ENCODE results near the gene GRID1. TPM values are rescaled to one million over a fixed set of nuclear protein-coding genes. Genes with fewer than 3 reads are reported as not detected.

The GRID1 gene
- total RNA-seq, 1 experiment from 2014 or later, result 0.37 TPM

DNA sequence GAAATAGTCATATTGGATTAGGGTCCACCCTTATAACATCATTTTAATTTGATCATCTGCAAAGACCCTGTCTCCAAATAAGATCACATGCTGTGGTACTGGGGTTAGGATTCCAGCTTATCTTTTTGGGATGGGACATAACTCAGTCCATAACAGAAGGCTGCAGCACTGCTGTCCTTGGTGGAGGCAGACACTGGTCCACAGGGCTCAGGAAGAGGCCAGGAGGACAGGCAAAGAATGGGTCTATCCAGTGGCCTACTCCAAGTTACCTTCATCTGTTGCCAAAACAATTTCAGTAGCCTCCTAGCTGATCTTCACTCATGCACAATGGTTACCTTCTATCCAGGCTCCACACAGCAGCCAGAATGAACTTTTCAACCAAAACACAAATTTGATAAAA is 387.0 kb downstream of the GRID1 start (continued):
- TF ChIP-seq CDX4 (CRISPR knock-in tag; IDR thresholded peaks at IDR 0.05; ENCODE audit: borderline replicate concordance), result no peak
- no peak for TF ChIP-seq JUN (CRISPR knock-in tag; IDR thresholded peaks at IDR 0.05)
- TF ChIP-seq CREM (CRISPR knock-in tag; IDR thresholded peaks at IDR 0.05), result no peak
- TF ChIP-seq CTCF (IDR thresholded peaks at IDR 0.05), result no peak
- TF ChIP-seq, protein P1, sequence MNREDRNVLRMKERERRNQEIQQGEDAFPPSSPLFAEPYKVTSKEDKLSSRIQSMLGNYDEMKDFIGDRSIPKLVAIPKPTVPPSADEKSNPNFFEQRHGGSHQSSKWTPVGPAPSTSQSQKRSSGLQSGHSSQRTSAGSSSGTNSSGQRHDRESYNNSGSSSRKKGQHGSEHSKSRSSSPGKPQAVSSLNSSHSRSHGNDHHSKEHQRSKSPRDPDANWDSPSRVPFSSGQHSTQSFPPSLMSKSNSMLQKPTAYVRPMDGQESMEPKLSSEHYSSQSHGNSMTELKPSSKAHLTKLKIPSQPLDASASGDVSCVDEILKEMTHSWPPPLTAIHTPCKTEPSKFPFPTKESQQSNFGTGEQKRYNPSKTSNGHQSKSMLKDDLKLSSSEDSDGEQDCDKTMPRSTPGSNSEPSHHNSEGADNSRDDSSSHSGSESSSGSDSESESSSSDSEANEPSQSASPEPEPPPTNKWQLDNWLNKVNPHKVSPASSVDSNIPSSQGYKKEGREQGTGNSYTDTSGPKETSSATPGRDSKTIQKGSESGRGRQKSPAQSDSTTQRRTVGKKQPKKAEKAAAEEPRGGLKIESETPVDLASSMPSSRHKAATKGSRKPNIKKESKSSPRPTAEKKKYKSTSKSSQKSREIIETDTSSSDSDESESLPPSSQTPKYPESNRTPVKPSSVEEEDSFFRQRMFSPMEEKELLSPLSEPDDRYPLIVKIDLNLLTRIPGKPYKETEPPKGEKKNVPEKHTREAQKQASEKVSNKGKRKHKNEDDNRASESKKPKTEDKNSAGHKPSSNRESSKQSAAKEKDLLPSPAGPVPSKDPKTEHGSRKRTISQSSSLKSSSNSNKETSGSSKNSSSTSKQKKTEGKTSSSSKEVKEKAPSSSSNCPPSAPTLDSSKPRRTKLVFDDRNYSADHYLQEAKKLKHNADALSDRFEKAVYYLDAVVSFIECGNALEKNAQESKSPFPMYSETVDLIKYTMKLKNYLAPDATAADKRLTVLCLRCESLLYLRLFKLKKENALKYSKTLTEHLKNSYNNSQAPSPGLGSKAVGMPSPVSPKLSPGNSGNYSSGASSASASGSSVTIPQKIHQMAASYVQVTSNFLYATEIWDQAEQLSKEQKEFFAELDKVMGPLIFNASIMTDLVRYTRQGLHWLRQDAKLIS (CRISPR knock-in tag; IDR thresholded peaks at IDR 0.05; ENCODE audit: borderline replicate concordance), result no peak
- no peak for TF ChIP-seq USF2 (CRISPR knock-in tag; IDR thresholded peaks at IDR 0.05)
- TF ChIP-seq FOXP1 (CRISPR knock-in tag; IDR thresholded peaks at IDR 0.05; ENCODE audit: borderline replicate concordance), result no peak
- TF ChIP-seq SMAD4 (CRISPR knock-in tag; IDR thresholded peaks at IDR 0.05), result no peak

DNA sequence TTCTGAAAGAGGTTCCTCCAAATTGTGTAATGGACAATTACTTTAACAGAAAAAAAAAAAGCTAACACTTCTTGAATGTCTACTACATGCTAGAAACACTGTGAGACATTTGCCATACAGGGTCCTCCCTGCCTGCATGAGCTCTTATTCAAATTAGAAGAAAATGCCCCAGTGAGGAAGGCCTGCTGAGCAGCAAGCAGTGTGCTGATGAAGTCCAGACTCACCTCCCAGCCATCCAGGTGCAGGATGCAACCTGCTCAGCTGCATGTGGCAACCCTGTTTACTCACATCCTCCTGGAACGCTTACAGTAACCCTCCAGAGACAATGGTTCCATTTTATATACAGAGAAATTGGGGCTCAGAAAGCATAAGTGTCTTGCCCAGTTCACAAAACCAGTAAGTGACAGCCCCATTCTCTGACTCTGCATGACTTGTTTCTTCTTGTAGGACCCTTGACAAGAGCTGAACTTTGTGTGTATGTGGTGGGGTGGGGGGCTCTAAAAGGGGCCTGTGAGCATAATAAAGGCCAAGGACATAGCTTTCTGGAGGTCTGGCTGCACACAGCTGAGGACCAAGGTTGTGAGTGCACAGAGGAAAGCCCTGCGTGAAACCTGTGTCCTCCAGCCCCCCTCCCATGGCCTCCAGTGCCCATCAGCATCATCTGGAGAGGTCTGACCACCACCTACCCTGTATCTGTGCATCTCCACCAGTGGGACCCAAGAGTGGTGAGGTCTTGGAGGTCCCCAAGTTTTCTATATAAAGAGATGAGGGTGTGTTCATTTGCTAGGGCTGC is 387.8 kb downstream of the GRID1 start:
- Mint-ChIP-seq H3K4me1 (peaks cover 11% of the 10 kb centered on the region), H3K27ac (no peak overlapping the region), H3K9me3 (no peaks in the 10 kb centered on the region), H3K36me3 (no peaks in the 10 kb centered on the region), H3K27me3 (ENCODE audit: low read depth) (no peaks in the 10 kb centered on the region), H3K4me3 (no peak overlapping the region)
- POLR2A ChIA-PET, result no interaction called here
- peak; percentile 56 for ATAC-seq
- DNase-seq (ENCODE audit: low spot score), result no peak
- CTCF ChIA-PET, result no interaction called here
- no peak for TF ChIP-seq FOXJ3 (CRISPR knock-in tag; IDR thresholded peaks at IDR 0.05; ENCODE audit: borderline replicate concordance)
- no peak for TF ChIP-seq ZNF219 (CRISPR knock-in tag; IDR thresholded peaks at IDR 0.05; ENCODE audit: borderline replicate concordance)
- no peak for TF ChIP-seq HMGA2 (CRISPR knock-in tag; IDR thresholded peaks at IDR 0.05)
- no peak for TF ChIP-seq RELA (CRISPR knock-in tag; IDR thresholded peaks at IDR 0.05; ENCODE audit: borderline replicate concordance)
- TF ChIP-seq, protein P2, sequence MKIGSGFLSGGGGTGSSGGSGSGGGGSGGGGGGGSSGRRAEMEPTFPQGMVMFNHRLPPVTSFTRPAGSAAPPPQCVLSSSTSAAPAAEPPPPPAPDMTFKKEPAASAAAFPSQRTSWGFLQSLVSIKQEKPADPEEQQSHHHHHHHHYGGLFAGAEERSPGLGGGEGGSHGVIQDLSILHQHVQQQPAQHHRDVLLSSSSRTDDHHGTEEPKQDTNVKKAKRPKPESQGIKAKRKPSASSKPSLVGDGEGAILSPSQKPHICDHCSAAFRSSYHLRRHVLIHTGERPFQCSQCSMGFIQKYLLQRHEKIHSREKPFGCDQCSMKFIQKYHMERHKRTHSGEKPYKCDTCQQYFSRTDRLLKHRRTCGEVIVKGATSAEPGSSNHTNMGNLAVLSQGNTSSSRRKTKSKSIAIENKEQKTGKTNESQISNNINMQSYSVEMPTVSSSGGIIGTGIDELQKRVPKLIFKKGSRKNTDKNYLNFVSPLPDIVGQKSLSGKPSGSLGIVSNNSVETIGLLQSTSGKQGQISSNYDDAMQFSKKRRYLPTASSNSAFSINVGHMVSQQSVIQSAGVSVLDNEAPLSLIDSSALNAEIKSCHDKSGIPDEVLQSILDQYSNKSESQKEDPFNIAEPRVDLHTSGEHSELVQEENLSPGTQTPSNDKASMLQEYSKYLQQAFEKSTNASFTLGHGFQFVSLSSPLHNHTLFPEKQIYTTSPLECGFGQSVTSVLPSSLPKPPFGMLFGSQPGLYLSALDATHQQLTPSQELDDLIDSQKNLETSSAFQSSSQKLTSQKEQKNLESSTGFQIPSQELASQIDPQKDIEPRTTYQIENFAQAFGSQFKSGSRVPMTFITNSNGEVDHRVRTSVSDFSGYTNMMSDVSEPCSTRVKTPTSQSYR (CRISPR knock-in tag; IDR thresholded peaks at IDR 0.05), result no peak
- TF ChIP-seq, protein P3, sequence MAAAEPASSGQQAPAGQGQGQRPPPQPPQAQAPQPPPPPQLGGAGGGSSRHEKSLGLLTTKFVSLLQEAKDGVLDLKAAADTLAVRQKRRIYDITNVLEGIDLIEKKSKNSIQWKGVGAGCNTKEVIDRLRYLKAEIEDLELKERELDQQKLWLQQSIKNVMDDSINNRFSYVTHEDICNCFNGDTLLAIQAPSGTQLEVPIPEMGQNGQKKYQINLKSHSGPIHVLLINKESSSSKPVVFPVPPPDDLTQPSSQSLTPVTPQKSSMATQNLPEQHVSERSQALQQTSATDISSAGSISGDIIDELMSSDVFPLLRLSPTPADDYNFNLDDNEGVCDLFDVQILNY (CRISPR knock-in tag; IDR thresholded peaks at IDR 0.05), result no peak
- TF ChIP-seq ARID4B (CRISPR knock-in tag; IDR thresholded peaks at IDR 0.05; ENCODE audit: borderline replicate concordance), result no peak
- no peak for TF ChIP-seq ZNF512 (CRISPR knock-in tag; IDR thresholded peaks at IDR 0.05; ENCODE audit: borderline replicate concordance)
- TF ChIP-seq TEAD4 (CRISPR knock-in tag; IDR thresholded peaks at IDR 0.05), result no peak
- TF ChIP-seq SMAD4 (CRISPR knock-in tag; IDR thresholded peaks at IDR 0.05), result no peak

All from WTC11 (cell line).